Ureter (tissue), 1 donor: ENCODE results near the gene CHST13. TPM values are rescaled to one million over a fixed set of nuclear protein-coding genes. Genes with fewer than 3 reads are reported as not detected.

Experiments used
- DNase-seq: peaks from one replicate; pipeline ENCODE4 v3.0.0-alpha.2; 2020; ENCODE audit warnings: low spot score
- total RNA-seq: library from RNA; stranded (reverse); gene quantifications from one replicate; pipeline ENCODE4 v1.2.4, GENCODE V29; 2023
- donor health status: DM: yes; HTN: yes; CAD: no.

Gene CHST13
- total RNA-seq, 1 donor from 2014 or later = not detected

GRCh38 chr3:126488185-126488584 is 35.8 kb upstream of the CHST13 start:
- no peak for DNase-seq

GRCh38 chr3:126488886-126489569 is 34.9 kb upstream of the CHST13 start:
- DNase-seq = no peak

GRCh38 chr3:126490619-126491018 is 33.3 kb upstream of the CHST13 start:
- no peak for DNase-seq

- no peak for DNase-seq
Measured at GRCh38 chr3:126491221-126492013, 32.5 kb upstream of the CHST13 start.

GRCh38 chr3:126493051-126493450 is 30.9 kb upstream of the CHST13 start:
- DNase-seq = no peak

- no peak for DNase-seq
Measured at GRCh38 chr3:126493739-126494138, 30.2 kb upstream of the CHST13 start.

GRCh38 chr3:126494204-126494969 is 29.6 kb upstream of the CHST13 start:
- no peak for DNase-seq

GRCh38 chr3:126494970-126495230 is 29.1 kb upstream of the CHST13 start:
- no peak for DNase-seq

GRCh38 chr3:126495786-126496185 is 28.2 kb upstream of the CHST13 start:
- no peak for DNase-seq

GRCh38 chr3:126496894-126497850 is 26.8 kb upstream of the CHST13 start:
- no peak for DNase-seq

GRCh38 chr3:126497956-126498355 is 26.0 kb upstream of the CHST13 start:
- DNase-seq = no peak

- DNase-seq = no peak
Measured at GRCh38 chr3:126498461-126498860, 25.5 kb upstream of the CHST13 start.

- DNase-seq = no peak
Measured at GRCh38 chr3:126498929-126499328, 25.0 kb upstream of the CHST13 start.

GRCh38 chr3:126499401-126499800 is 24.6 kb upstream of the CHST13 start:
- no peak for DNase-seq

- no peak for DNase-seq
Measured at GRCh38 chr3:126500016-126500415, 23.9 kb upstream of the CHST13 start.

GRCh38 chr3:126501054-126501453 is 22.9 kb upstream of the CHST13 start:
- no peak for DNase-seq

- no peak for DNase-seq
Measured at GRCh38 chr3:126501736-126502135, 22.2 kb upstream of the CHST13 start.

GRCh38 chr3:126502656-126503055 is 21.3 kb upstream of the CHST13 start:
- no peak for DNase-seq

GRCh38 chr3:126503701-126504100 is 20.3 kb upstream of the CHST13 start:
- no peak for DNase-seq

- no peak for DNase-seq
Measured at GRCh38 chr3:126507886-126508285, 16.1 kb upstream of the CHST13 start.

GRCh38 chr3:126508564-126508964 is 15.4 kb upstream of the CHST13 start:
- DNase-seq = no peak
